ENCODE results near the gene KAZALD1. TPM values are rescaled to one million over a fixed set of nuclear protein-coding genes. Genes with fewer than 3 reads are reported as not detected.

The KAZALD1 gene
- total RNA-seq, 1 experiment from 2014 or later, result 42.3 TPM

GRCh38 chr10:101015582-101015973 is 46.2 kb upstream of the KAZALD1 start:
- no peaks in the 10 kb centered on the region for H3K27me3 ChIP-seq (replicated peaks; ENCODE audit: control insufficient read depth, insufficient read depth, low read length)
- no peak for TF ChIP-seq CTCF (IDR thresholded peaks at IDR 0.05; ENCODE audit: insufficient read depth in 1 of 2, low read depth in 1 of 2, low read length in 1 of 2, severe bottlenecking in 1 of 2, unreplicated experiment in 1 of 2)
- no peaks in the 10 kb centered on the region for H3K36me3 ChIP-seq (ENCODE audit: control insufficient read depth, insufficient read depth, low read length)
- H3K9me3 ChIP-seq, result no peaks in the 10 kb centered on the region
- H3K4me3 ChIP-seq (ENCODE audit: low read depth, low read length), result no peak overlapping the region
- no peaks in the 10 kb centered on the region for H3K36me3 Mint-ChIP-seq (ENCODE audit: insufficient read depth, unreplicated experiment)
- H3K27me3 Mint-ChIP-seq (ENCODE audit: insufficient read depth, unreplicated experiment), result no peaks in the 10 kb centered on the region
- intact Hi-C loops (cut with micrococcal nuclease; ENCODE audit: unreplicated experiment), result no loop called here
- DNase-seq, result no peak
- H3K27ac Mint-ChIP-seq (ENCODE audit: unreplicated experiment), result no peak overlapping the region
- no peak overlapping the region for H3K4me3 Mint-ChIP-seq (ENCODE audit: unreplicated experiment)
- CTCF ChIA-PET, result interaction anchor here (0.6 to 2.5 kb wide), 5 partner anchors 12 to 163 kb away, joined by 4 to 58 read pairs (median 7); partner anchors contain the start of genes LZTS2, PDZD7 and SFXN3
- peaks cover 11% of the 10 kb centered on the region; the same call in 1 of the 2 replicates for H3K4me1 ChIP-seq
- POLR2A ChIA-PET, result no interaction called here
- BruUV-seq (replicated peaks), result no TSS peak
- no peaks in the 10 kb centered on the region for H3K9me3 Mint-ChIP-seq (ENCODE audit: unreplicated experiment)
- peaks cover 20% of the 10 kb centered on the region for H3K4me1 Mint-ChIP-seq (ENCODE audit: low read depth, unreplicated experiment)

GRCh38 chr10:101016814-101017213 is 45.0 kb upstream of the KAZALD1 start:
- Histone ChIP-seq H3K9me3 (no peaks in the 10 kb centered on the region), H3K4me1 (peaks cover 11% of the 10 kb centered on the region; the same call in 1 of the 2 replicates), H3K4me3 (ENCODE audit: low read depth, low read length) (no peak overlapping the region), H3K36me3 (ENCODE audit: control insufficient read depth, insufficient read depth, low read length) (no peaks in the 10 kb centered on the region), H3K27me3 (replicated peaks; ENCODE audit: control insufficient read depth, insufficient read depth, low read length) (no peaks in the 10 kb centered on the region)
- ChIA-PET POLR2A (interaction anchor here (0.5 kb wide), 1 partner anchor 18 kb away, joined by 3 read pairs; no protein-coding TSS in a partner anchor), CTCF (interaction anchor here (0.6 kb wide), 1 partner anchor 11 kb away, joined by 3 read pairs; no protein-coding TSS in a partner anchor)
- no peak overlapping the region for H3K4me3 Mint-ChIP-seq (ENCODE audit: unreplicated experiment)
- H3K9me3 Mint-ChIP-seq (ENCODE audit: unreplicated experiment), result no peaks in the 10 kb centered on the region
- peaks cover 20% of the 10 kb centered on the region for H3K4me1 Mint-ChIP-seq (ENCODE audit: low read depth, unreplicated experiment)
- no peak for DNase-seq
- H3K27ac Mint-ChIP-seq (ENCODE audit: unreplicated experiment), result no peak overlapping the region
- H3K27me3 Mint-ChIP-seq (ENCODE audit: insufficient read depth, unreplicated experiment), result no peaks in the 10 kb centered on the region
- H3K36me3 Mint-ChIP-seq (ENCODE audit: insufficient read depth, unreplicated experiment), result no peaks in the 10 kb centered on the region
- no TSS peak for BruUV-seq (replicated peaks)
- TF ChIP-seq CTCF (IDR thresholded peaks at IDR 0.05; ENCODE audit: insufficient read depth in 1 of 2, low read depth in 1 of 2, low read length in 1 of 2, severe bottlenecking in 1 of 2, unreplicated experiment in 1 of 2), result no peak
- intact Hi-C loops (cut with micrococcal nuclease; ENCODE audit: unreplicated experiment), result no loop called here

- H3K27ac Mint-ChIP-seq (ENCODE audit: unreplicated experiment), result no peak overlapping the region
- CTCF ChIA-PET, result interaction anchor here (0.6 to 2.7 kb wide), 8 partner anchors 11 to 44 kb away, joined by 3 to 22 read pairs (median 6); partner anchors contain the start of genes KAZALD1, LZTS2, PDZD7 and SFXN3
Measured at GRCh38 chr10:101018118-101018599, 43.6 kb upstream of the KAZALD1 start.

More at GRCh38 chr10:101018118-101018599, 43.6 kb upstream of the KAZALD1 start:
- no peaks in the 10 kb centered on the region for H3K9me3 Mint-ChIP-seq (ENCODE audit: unreplicated experiment)
- H3K4me3 ChIP-seq (ENCODE audit: low read depth, low read length), result no peak overlapping the region
- TF ChIP-seq CTCF (IDR thresholded peaks at IDR 0.05; ENCODE audit: insufficient read depth in 1 of 2, low read depth in 1 of 2, low read length in 1 of 2, severe bottlenecking in 1 of 2, unreplicated experiment in 1 of 2), result no peak
- H3K27me3 ChIP-seq (replicated peaks; ENCODE audit: control insufficient read depth, insufficient read depth, low read length), result no peaks in the 10 kb centered on the region
- H3K36me3 Mint-ChIP-seq (ENCODE audit: insufficient read depth, unreplicated experiment), result no peaks in the 10 kb centered on the region
- peaks cover 11% of the 10 kb centered on the region; the same call in 1 of the 2 replicates for H3K4me1 ChIP-seq
- H3K9me3 ChIP-seq, result no peaks in the 10 kb centered on the region
- no peaks in the 10 kb centered on the region for H3K27me3 Mint-ChIP-seq (ENCODE audit: insufficient read depth, unreplicated experiment)
- BruUV-seq (replicated peaks), result no TSS peak
- intact Hi-C loops (cut with micrococcal nuclease; ENCODE audit: unreplicated experiment), result loop anchor here (2.0 kb wide), 1 partner anchor 23 kb away; no protein-coding TSS in a partner anchor
- H3K4me3 Mint-ChIP-seq (ENCODE audit: unreplicated experiment), result no peak overlapping the region
- POLR2A ChIA-PET, result no interaction called here
- peaks cover 15% of the 10 kb centered on the region for H3K4me1 Mint-ChIP-seq (ENCODE audit: low read depth, unreplicated experiment)
- no peak for DNase-seq
- H3K36me3 ChIP-seq (ENCODE audit: control insufficient read depth, insufficient read depth, low read length), result no peaks in the 10 kb centered on the region
